HK-2 (cell line): ENCODE results near the gene PPFIBP2.

Source experiments
- DNase-seq: peaks from one replicate; pipeline ENCODE4 v3.0.0-alpha.2; 2018; ENCODE audit not compliant: unreplicated experiment

The PPFIBP2 gene

DNA sequence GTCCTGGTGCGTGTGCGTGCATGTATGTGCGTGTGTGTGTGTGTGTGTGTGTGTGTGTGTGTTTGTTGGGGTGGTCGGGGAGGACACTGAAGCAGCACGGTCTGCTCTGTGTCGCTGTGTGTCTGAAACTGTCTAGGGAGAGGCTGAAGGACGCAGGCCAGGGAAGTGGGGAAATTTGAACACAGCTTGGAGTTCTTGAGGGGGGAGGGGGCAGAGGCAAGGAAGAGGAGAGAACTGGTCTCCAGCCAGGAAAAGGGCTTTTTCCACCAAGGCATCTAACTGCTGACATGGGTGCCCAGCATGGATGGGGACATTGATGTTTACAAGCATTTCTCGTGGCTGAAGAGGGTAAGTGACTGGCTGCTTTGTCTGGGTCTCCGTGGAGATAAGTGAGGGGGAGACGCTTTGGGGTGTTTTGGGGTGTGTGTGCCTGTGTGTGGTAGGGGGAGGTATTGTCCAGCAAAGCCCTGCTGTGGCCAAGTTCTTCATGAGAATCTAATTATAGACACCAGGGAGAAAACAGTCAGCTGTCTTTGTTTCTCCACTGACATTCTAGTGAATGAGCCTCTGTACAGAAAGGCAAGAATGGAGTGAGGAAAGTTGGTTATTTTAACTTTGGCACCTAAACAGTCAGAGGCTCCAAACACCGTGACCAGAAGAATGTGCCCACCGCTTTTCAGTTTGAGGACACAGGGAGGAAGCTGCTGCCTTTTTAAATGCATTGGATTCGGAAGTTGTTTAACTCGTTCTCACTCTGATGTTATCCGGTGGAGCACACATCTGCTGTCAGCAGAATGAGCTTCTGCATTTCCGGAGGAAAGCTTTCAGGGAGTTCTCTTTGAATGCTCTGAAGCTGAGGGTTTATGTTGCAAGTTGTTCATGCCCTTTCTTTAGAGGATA, 63.7 kb downstream of the PPFIBP2 start:
- DNase-seq = no peak

- no peak for DNase-seq
Measured at GRCh38 chr11:7578276-7578955, 64.6 kb downstream of the PPFIBP2 start.

DNA sequence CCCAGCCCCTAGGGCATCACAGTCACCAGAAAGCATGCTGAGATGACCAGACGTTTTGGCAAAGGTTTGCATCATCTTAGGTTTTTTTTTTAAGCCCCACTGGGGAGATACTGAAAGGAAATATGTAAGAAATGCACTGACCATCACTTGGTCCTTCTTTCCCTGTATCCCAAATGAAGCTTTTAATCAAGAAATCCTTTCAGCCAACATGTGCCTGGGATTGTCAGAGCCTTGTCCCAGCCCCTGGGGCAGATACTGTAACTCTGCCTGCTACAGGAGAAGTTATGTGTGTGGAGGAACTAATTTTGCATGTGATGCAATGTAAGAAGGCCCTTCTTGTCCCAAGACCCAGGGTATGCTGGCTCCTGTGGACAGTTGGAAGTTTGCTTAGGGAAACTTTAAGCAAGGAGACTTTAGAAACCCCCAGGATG, 65.6 kb downstream of the PPFIBP2 start:
- DNase-seq = no peak

GRCh38 chr11:7581021-7581590, 67.3 kb downstream of the PPFIBP2 start:
- DNase-seq = no peak

DNA sequence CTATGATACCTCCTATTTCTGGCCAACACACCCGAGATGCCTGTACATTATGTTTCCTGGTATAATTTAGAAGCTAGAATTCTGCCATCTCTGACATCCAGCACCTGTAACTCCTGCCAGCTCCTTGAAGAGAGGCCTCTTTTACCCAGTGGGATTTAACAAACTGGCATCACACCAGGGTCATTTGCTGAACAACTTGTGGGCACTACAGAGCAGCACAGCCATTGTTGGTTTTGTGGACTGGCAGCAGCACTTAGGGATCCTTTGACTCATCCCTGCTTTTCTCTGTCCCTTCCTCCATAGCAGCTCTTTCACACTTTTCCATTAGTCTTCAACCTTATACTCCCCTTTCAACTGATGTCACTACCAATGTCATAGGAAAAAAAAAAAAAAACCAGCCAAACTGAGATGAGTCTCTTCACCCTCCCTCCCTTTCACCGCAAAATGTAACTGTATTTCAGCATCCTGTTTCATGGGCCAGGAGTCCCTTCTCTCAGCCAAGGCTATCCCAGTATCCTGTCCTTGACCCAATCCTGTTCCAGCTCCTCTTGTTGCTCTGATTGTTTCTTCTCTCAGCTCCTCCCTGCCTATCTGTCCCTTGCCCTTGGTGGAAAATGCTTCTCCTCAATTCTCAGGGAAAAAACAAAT, 68.7 kb downstream of the PPFIBP2 start:
- DNase-seq = no peak

- DNase-seq = no peak
Measured at GRCh38 chr11:7583248-7583647, 69.4 kb downstream of the PPFIBP2 start.

DNA sequence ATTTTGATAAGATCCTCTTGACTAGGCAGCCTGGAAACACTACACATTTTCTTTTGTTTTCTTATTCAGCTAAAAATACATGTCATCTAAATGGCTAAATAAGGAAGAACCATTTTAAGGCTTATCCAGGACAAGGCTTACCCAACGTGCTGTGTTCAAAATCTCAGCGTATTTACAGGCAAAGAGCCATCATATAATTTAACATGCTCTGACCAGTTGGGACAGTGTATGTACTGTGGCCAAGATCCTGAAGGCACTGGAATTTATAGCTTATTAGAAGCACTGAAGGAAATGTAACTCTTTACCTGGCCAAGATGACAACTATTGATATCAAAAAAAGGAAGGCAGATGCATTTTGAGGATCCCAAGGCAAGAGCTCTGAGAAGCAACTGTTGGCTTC, 71.1 kb downstream of the PPFIBP2 start:
- DNase-seq = no peak

DNA sequence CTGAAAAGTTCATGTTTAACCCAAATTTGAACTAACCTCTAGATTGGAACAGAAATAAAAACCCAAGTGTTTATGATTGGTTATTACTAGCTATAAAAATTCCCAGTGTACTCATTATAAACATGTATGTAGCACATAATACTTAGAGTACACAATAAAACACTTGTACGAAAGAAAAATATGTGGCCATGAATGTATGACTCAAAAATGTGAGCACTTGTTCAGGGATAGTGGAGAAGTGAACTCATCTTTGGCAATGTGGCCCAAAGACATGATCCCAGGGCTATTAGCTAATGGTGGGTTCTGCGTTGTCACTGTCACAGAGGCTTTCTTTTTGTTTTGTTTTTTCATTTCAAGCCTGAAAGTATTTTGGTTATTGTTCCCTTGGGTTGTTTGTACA, 72.0 kb downstream of the PPFIBP2 start:
- DNase-seq = no peak

- DNase-seq = no peak
Measured at GRCh38 chr11:7586376-7586775, 72.6 kb downstream of the PPFIBP2 start.

- no peak for DNase-seq
Measured at GRCh38 chr11:7587712-7588111, 73.9 kb downstream of the PPFIBP2 start.

- DNase-seq = no peak
Measured at GRCh38 chr11:7589861-7590260, 76.1 kb downstream of the PPFIBP2 start.

GRCh38 chr11:7590529-7590928, 76.7 kb downstream of the PPFIBP2 start:
- no peak for DNase-seq

GRCh38 chr11:7591107-7591894, 77.5 kb downstream of the PPFIBP2 start:
- DNase-seq = no peak

GRCh38 chr11:7591987-7592386, 78.2 kb downstream of the PPFIBP2 start:
- no peak for DNase-seq

- DNase-seq = no peak
Measured at GRCh38 chr11:7592711-7593110, 78.9 kb downstream of the PPFIBP2 start.

GRCh38 chr11:7593481-7593880, 79.7 kb downstream of the PPFIBP2 start:
- no peak for DNase-seq

DNA sequence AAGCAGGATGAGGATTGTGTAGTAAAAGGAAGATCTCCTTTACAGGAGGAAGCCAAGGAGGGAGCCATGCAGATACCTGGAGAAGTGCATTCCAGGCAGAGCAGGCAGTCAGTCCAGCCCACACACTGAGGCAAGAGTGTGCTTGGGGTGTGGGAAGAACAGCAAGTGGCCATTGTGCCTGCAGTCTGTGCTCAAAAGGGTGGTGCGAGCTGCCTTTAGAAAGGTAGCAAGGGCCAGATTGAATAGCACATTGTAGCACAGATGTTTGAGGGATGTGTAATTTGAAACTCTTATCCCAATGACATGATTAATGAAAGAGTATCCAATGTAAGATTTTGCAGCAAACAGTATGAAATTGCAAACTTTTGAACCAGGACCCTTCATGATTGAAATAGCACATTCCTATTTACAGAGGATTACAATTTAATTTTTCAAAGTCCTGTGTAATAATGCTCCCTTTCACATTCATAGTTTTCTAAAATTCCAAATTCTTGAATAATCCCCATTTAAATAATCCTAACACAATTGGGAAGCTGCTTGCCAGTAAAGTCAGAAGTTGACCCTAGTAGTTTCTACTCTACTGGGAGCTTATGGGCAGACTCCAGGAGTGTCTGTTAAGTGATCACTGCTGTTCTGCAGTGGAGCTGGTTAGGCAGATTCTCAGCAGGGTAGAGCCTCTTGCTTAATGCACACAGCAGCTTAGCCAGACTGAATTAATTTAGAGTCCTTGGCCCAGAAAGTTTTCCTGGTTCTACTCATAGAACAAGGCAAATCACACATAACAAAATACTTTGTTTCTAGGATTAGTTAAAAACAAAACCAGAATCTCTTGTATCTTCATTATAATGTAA, 81.4 kb downstream of the PPFIBP2 start:
- no peak for DNase-seq

GRCh38 chr11:7595951-7596350, 82.2 kb downstream of the PPFIBP2 start:
- DNase-seq = no peak

- DNase-seq = no peak
Measured at GRCh38 chr11:7596975-7597391, 83.2 kb downstream of the PPFIBP2 start.

DNA sequence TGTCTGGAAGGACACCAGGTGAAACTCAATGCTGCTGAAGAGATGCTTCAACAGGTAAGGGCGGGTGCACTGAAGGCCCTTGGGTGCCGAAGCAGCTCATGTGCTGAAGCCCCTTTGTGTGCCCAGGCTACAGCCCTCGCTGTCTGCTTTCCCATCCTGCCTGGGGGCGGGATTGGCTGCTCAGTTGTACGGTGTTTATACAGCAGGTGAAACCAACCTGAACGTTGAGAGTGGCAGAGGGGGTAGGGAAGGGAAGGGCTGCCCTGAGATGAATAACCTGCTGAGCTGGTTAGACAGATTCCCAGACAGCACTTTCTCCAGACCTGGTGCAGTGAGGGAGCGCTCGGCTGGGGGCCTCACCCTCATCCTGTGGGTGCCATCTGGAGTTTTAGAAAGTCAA, 83.8 kb downstream of the PPFIBP2 start:
- DNase-seq = no peak

GRCh38 chr11:7599209-7599608, 85.4 kb downstream of the PPFIBP2 start:
- no peak for DNase-seq
